K562 treated with DMSO at 1 percent for 4 hours (cell line): ENCODE data around the gene FBXW7. TPM values are rescaled to one million over a fixed set of nuclear protein-coding genes. Genes with fewer than 3 reads are reported as not detected.

ENCODE experiments used
- total RNA-seq: library from RNA; unstranded; fragments of 300-600 nt; gene quantifications from 2 replicates; pipeline ENCODE4 v1.2.3, GENCODE V29; 2022; ENCODE audit not compliant: insufficient read depth

The FBXW7 gene
- total RNA-seq: 5.0 and 7.7 TPM in 2 replicates

GRCh38 chr4:152535903-152536544 is at the start of gene FBXW7:
Gene FBXW7, minus strand, starts transcription at chr4:152536092. Its CDS starts 124,289 bp downstream, at chr4:152411803.

Other genes starting within 250 kb of the FBXW7 start
- gene TMEM154, start 143.9 kb upstream of the FBXW7 start, total RNA-seq: 2.0 and 3.2 TPM in 2 replicates
- 0.48 TPM in 1 of 2 replicates, not detected in the other for gene TIGD4, start 243.6 kb upstream of the FBXW7 start, total RNA-seq
- 8.6 and 14.4 TPM in 2 replicates for gene ARFIP1, start 243.9 kb upstream of the FBXW7 start, total RNA-seq